Keratinocyte (primary cell): Measurements from ENCODE around the gene TNK1. TPM values are rescaled to one million over a fixed set of nuclear protein-coding genes. Genes with fewer than 3 reads are reported as not detected.

ENCODE experiments used
- DNase-seq: peaks from one replicate; pipeline ENCODE4 v3.0.0-alpha.2; 2011; ENCODE audit warnings: low read depth, missing footprints, low spot score
- FAIRE-seq: peaks from 2 replicates; lab custom pipeline; 2011; peaks lifted over from hg19 to GRCh38; lab: Jason Lieb, UNC
- H2AFZ ChIP-seq: 2 replicates; pipeline ENCODE4 v1.6.0; 2012; ENCODE audit warnings: low read length, control low read depth, inconsistent platforms; ENCODE audit not compliant: control insufficient read depth
- H3K27ac ChIP-seq: 2 replicates; pipeline ENCODE4 v1.5.1; 2011; ENCODE audit warnings: low read length; ENCODE audit not compliant: control insufficient read depth, insufficient read depth
- H3K27me3 ChIP-seq: 3 replicates; pipeline ENCODE4 v1.6.0; 2011; ENCODE audit warnings: low read length; ENCODE audit not compliant: control insufficient read depth, insufficient read depth; ENCODE audit errors: extremely low read depth
- H3K36me3 ChIP-seq, 2 experiments: 2 replicates in 1 of 2; 3 replicates in 1 of 2; pipeline ENCODE4 v1.5.1; 2011; ENCODE audit warnings: low read length in 2 of 2, mild to moderate bottlenecking in 1 of 2; ENCODE audit not compliant: control insufficient read depth in 2 of 2, insufficient read depth in 2 of 2; ENCODE audit errors: extremely low read depth in 1 of 2
- H3K4me1 ChIP-seq: 3 replicates; pipeline ENCODE4 v1.5.1; 2011; ENCODE audit warnings: low read length; ENCODE audit not compliant: control insufficient read depth, insufficient read depth; ENCODE audit errors: extremely low read depth
- H3K4me2 ChIP-seq: 3 replicates; pipeline ENCODE4 v1.6.0; 2011; ENCODE audit warnings: low read depth, low read length; ENCODE audit not compliant: control insufficient read depth, insufficient read depth; ENCODE audit errors: extremely low read depth
- H3K4me3 ChIP-seq, 3 experiments: fragments of 200-600 bp in 1 of 3; sonication (generic) in 1 of 3; 2 replicates in 2 of 3; 3 replicates in 1 of 3; pipeline ENCODE4 v1.5.1; 2011 to 2016; ENCODE audit warnings: low read length in 3 of 3, mild to moderate bottlenecking in 3 of 3, control low read depth in 2 of 3, inconsistent platforms in 1 of 3, low read depth in 1 of 3, mixed read lengths in 1 of 3, mixed run types in 1 of 3, moderate library complexity in 1 of 3; ENCODE audit not compliant: control insufficient read depth in 2 of 3, insufficient read depth in 2 of 3; ENCODE audit errors: extremely low read depth in 1 of 3
- H3K79me2 ChIP-seq: 2 replicates; pipeline ENCODE4 v1.6.0; 2012; ENCODE audit warnings: low read length; ENCODE audit not compliant: control insufficient read depth, insufficient read depth
- H3K9ac ChIP-seq: 3 replicates; pipeline ENCODE4 v1.6.0; 2011; ENCODE audit warnings: low read length; ENCODE audit not compliant: control insufficient read depth, insufficient read depth; ENCODE audit errors: extremely low read depth
- H3K9me1 ChIP-seq: 3 replicates; pipeline ENCODE4 v1.6.0; 2011; ENCODE audit warnings: low read length; ENCODE audit not compliant: control insufficient read depth, insufficient read depth; ENCODE audit errors: extremely low read depth
- H3K9me3 ChIP-seq: 2 replicates; pipeline ENCODE4 v1.5.1; 2012; ENCODE audit warnings: low read depth, low read length; ENCODE audit not compliant: control insufficient read depth
- H4K20me1 ChIP-seq: 3 replicates; pipeline ENCODE4 v1.6.0; 2011; ENCODE audit warnings: low read length; ENCODE audit not compliant: control insufficient read depth, insufficient read depth; ENCODE audit errors: extremely low read depth
- CTCF ChIP-seq, 3 experiments: IDR thresholded peaks in 1 of 3; conservative IDR thresholded peaks in 1 of 3; optimal IDR thresholded peaks in 1 of 3; 2 replicates in 2 of 3; 3 replicates in 1 of 3; pipeline versions ENCODE3 to v1.5.1; 2011; ENCODE audit warnings: low read length in 3 of 3, mild to moderate bottlenecking in 3 of 3, moderate library complexity in 2 of 3, control low read depth in 1 of 3, inconsistent platforms in 1 of 3; ENCODE audit not compliant: insufficient read depth in 2 of 3; ENCODE audit errors: extremely low read depth in 1 of 3
- EZH2 ChIP-seq: IDR thresholded peaks from one replicate; pipeline ENCODE4 v1.6.1; 2012; ENCODE audit warnings: inconsistent platforms, mild to moderate bottlenecking, low read length, moderate library complexity
- dilution Hi-C: fragments of 300-500 bp; cut with MboI; formaldehyde crosslinking; loops from one replicate; pipeline ENCODE4 v1.7.0; 2020; ENCODE audit warnings: low sequenced_read_pairs; ENCODE audit not compliant: extremely low pct_ligation_motif_present
- polyA plus RNA-seq, 5 experiments: library from polyadenylated mRNA; depleted of rRNA in 3 of 5; stranded (reverse) in 3 of 5; stranded (forward) in 1 of 5; unstranded in 1 of 5; fragments of >200 nt; gene quantifications; 1 replicate in 1 of 5; 2 replicates in 3 of 5; 3 replicates in 1 of 5; pipeline versions ENCODE4 v1.2.1 to v1.2.3, GENCODE V29; 2011 to 2012; ENCODE audit warnings: missing spikeins in 2 of 5, low read depth in 1 of 5, low replicate concordance in 1 of 5

TNK1 gene
- polyA plus RNA-seq, 1 donor (not counting 4 experiments of a cell fraction or from before 2014, with no cell fraction given): 10.6 TPM

GRCh38 chr17:7435676-7436555 lies 55.0 kb downstream of the TNK1 start:
- Histone ChIP-seq H3K4me1 (peaks cover 41% of the 10 kb centered on the region), H3K79me2 (peaks cover 17% of the 10 kb centered on the region), H3K9me3 (no peaks in the 10 kb centered on the region), H4K20me1 (no peaks in the 10 kb centered on the region), H3K9ac (peak overlapping the region; percentile 81), H2AFZ (peak overlapping the region; percentile 72), H3K4me2 (peak overlapping the region; percentile 99), H3K27me3 (no peaks in the 10 kb centered on the region), H3K9me1 (no peaks in the 10 kb centered on the region), H3K36me3 (no peaks in the 10 kb centered on the region), H3K27ac (peak overlapping the region; percentile 95), H3K4me3 (peak overlapping the region; percentile 59 to 92 (median 88))
- DNase-seq (no peak), FAIRE-seq (no peak)
- dilution Hi-C loops: no loop called here
- TF ChIP-seq CTCF (optimal IDR thresholded peaks at IDR 0.05 in 1 of 3, IDR thresholded peaks at IDR 0.05 in 1 of 3, conservative IDR thresholded peaks at IDR 0.05 in 1 of 3; ENCODE audit: extremely low read depth in 1 of 3, insufficient read depth in 2 of 3, low read length in 3 of 3) (peak; percentile 21 to 41 (median 21)), EZH2 (no peak)

- Histone ChIP-seq H3K27ac (peak overlapping the region; percentile 95), H3K9ac (peak overlapping the region; percentile 81), H3K4me2 (peak overlapping the region; percentile 99), H3K36me3 (no peaks in the 10 kb centered on the region), H3K4me1 (peaks cover 42% of the 10 kb centered on the region), H3K9me3 (no peaks in the 10 kb centered on the region), H3K79me2 (peaks cover 17% of the 10 kb centered on the region), H3K27me3 (no peaks in the 10 kb centered on the region), H4K20me1 (no peaks in the 10 kb centered on the region), H2AFZ (peak overlapping the region; percentile 72), H3K4me3 (peak overlapping the region; percentile 59 to 92 (median 88)), H3K9me1 (no peaks in the 10 kb centered on the region)
- FAIRE-seq (peak; percentile 23), DNase-seq (no peak)
- dilution Hi-C loops: no loop called here
- peak; percentile 52 to 92 (median 87) for TF ChIP-seq CTCF (optimal IDR thresholded peaks at IDR 0.05 in 1 of 3, IDR thresholded peaks at IDR 0.05 in 1 of 3, conservative IDR thresholded peaks at IDR 0.05 in 1 of 3; ENCODE audit: extremely low read depth in 1 of 3, insufficient read depth in 2 of 3, low read length in 3 of 3)
- no peak for TF ChIP-seq EZH2
Measured at GRCh38 chr17:7436556-7437368, 55.9 kb downstream of the TNK1 start.
